Measurements from ENCODE around the gene ROBO4. TPM values are rescaled to one million over a fixed set of nuclear protein-coding genes. Genes with fewer than 3 reads are reported as not detected.
A peak's percentile ranks its signal among the peaks of the same experiment; 100 is the strongest.

The ROBO4 gene
- total RNA-seq, 4 donors from 2014 or later = 4.5 to 11.9 (median 8.6) TPM

- H3K4me1 ChIP-seq = peaks cover 0 to 65% (median 11%) of the 10 kb centered on the region in 3 donors
- no peaks in the 10 kb centered on the region for H3K9me3 ChIP-seq
- H3K36me3 ChIP-seq = no peaks in the 10 kb centered on the region
- DNase-seq = no peak
- H3K4me3 ChIP-seq = peak overlapping the region in 3 of 4 donors; percentile 30 to 57 (median 37)
- H3K27me3 ChIP-seq = peaks cover 0 to 23% (median 0%) of the 10 kb centered on the region in 4 donors
- TF ChIP-seq CTCF (IDR thresholded peaks at IDR 0.05) = no peak
- no peak for TF ChIP-seq POLR2A (IDR thresholded peaks at IDR 0.05)
- peak overlapping the region; percentile 46 to 87 (median 72) for H3K27ac ChIP-seq
- WGBS, 2 donors = 66 to 83% methylated on average over 3 to 10 of the region's 16 CpGs
- intact Hi-C loops (cut with DNase I) = no loop called here
These were observed 1.5 kb downstream of the ROBO4 start for GRCh38 chr11:124896071-124896750.

GRCh38 chr11:124895471-124895971 is 2.1 kb downstream of the ROBO4 start:
- Histone ChIP-seq H3K27ac (peak overlapping the region in 3 of 4 donors; percentile 67 to 87 (median 77)), H3K27me3 (peaks cover 0 to 17% (median 0%) of the 10 kb centered on the region in 4 donors), H3K4me1 (peaks cover 0 to 69% (median 13%) of the 10 kb centered on the region in 3 donors), H3K4me3 (peak overlapping the region in 3 of 4 donors; percentile 30 to 57 (median 37)), H3K9me3 (no peaks in the 10 kb centered on the region), H3K36me3 (no peaks in the 10 kb centered on the region)
- intact Hi-C loops (cut with DNase I) = no loop called here
- TF ChIP-seq POLR2A (IDR thresholded peaks at IDR 0.05) = no peak
- TF ChIP-seq CTCF (IDR thresholded peaks at IDR 0.05) = no peak
- DNase-seq = no peak
- 60 to 80% methylated on average over 1 of the region's 20 CpGs for WGBS, 2 donors

- intact Hi-C loops (cut with DNase I) = no loop called here
- 72% methylated on average over 4 of the region's 4 CpGs for WGBS, 2 donors
- no peak for DNase-seq
- TF ChIP-seq CTCF (IDR thresholded peaks at IDR 0.05) (no peak), POLR2A (IDR thresholded peaks at IDR 0.05) (no peak)
- H3K4me3 ChIP-seq = peak overlapping the region in 1 of 4 donors; percentile 57
- no peaks in the 10 kb centered on the region for H3K36me3 ChIP-seq
- peaks cover 0 to 10% (median 0%) of the 10 kb centered on the region in 4 donors for H3K27me3 ChIP-seq
- H3K27ac ChIP-seq = peak overlapping the region in 3 of 4 donors; percentile 67 to 87 (median 77)
- H3K4me1 ChIP-seq = peaks cover 0 to 69% (median 13%) of the 10 kb centered on the region in 3 donors
- H3K9me3 ChIP-seq = no peaks in the 10 kb centered on the region
These were observed 2.8 kb downstream of the ROBO4 start for GRCh38 chr11:124894606-124895430.

- WGBS, 2 donors = 79 to 85% methylated on average over 4 of the region's 14 CpGs
- Histone ChIP-seq H3K4me1 (peaks cover 0 to 66% (median 9%) of the 10 kb centered on the region in 3 donors), H3K27ac (peak overlapping the region in 1 of 4 donors; percentile 29), H3K36me3 (no peaks in the 10 kb centered on the region), H3K9me3 (no peaks in the 10 kb centered on the region), H3K4me3 (no peak overlapping the region), H3K27me3 (peaks cover 0 to under 1% (median 0%) of the 10 kb centered on the region in 4 donors)
- no peak for DNase-seq
- intact Hi-C loops (cut with DNase I) = no loop called here
- TF ChIP-seq POLR2A (IDR thresholded peaks at IDR 0.05) (no peak), CTCF (IDR thresholded peaks at IDR 0.05) (no peak)
These were observed 3.8 kb downstream of the ROBO4 start for GRCh38 chr11:124893781-124894401.

All from esophagus squamous epithelium (tissue), 5 donors.